ENCODE measurements around the gene MAP2. TPM values are rescaled to one million over a fixed set of nuclear protein-coding genes. Genes with fewer than 3 reads are reported as not detected.
A peak's percentile ranks its signal among the peaks of the same experiment; 100 is the strongest.

Gene MAP2
- total and polyA plus RNA-seq, 7 experiments from 2014 or later = 0.38 to 0.89 (median 0.47) TPM; not detected in 3

GRCh38 chr2:209578394-209579001, 154.7 kb downstream of the MAP2 start:
- H3K4me1 ChIP-seq (ENCODE audit: control insufficient read depth in 2 of 2, insufficient read depth in 2 of 2, low read length in 2 of 2) = no peaks in the 10 kb centered on the region
- no peak overlapping the region for H3K4me3 ChIP-seq (ENCODE audit: low read length)
- Mint-ChIP-seq H3K4me1 (peaks cover 0 to 11% (median 4%) of the 10 kb centered on the region in 7 donors), H3K27ac (no peak overlapping the region), H3K9me3 (peaks cover 0 to 5% (median 0%) of the 10 kb centered on the region in 11 donors), H3K4me3 (no peak overlapping the region), H3K27me3 (peaks cover 0 to 10% (median 4%) of the 10 kb centered on the region in 5 donors), H3K36me3 (no peaks in the 10 kb centered on the region)
- DNase-seq (no peak), ATAC-seq (no peak)
- H3K27ac ChIP-seq (ENCODE audit: low read depth, low read length) = no peak overlapping the region
- H3K36me3 ChIP-seq (ENCODE audit: control insufficient read depth in 2 of 3, insufficient read depth in 3 of 3, low read length in 3 of 3) = no peaks in the 10 kb centered on the region
- CTCF ChIA-PET = no interaction called here
- POLR2A ChIA-PET = no interaction called here
- intact Hi-C loops (cut with micrococcal nuclease) = no loop called here
- no peaks in the 10 kb centered on the region for H3K27me3 ChIP-seq (ENCODE audit: control insufficient read depth in 2 of 2, insufficient read depth in 2 of 2, low read length in 2 of 2)
- no peaks in the 10 kb centered on the region for H3K9me3 ChIP-seq (ENCODE audit: control insufficient read depth in 2 of 3, low read length in 3 of 3)

- H3K4me3 ChIP-seq (ENCODE audit: low read length) = no peak overlapping the region
- no peaks in the 10 kb centered on the region for H3K9me3 ChIP-seq (ENCODE audit: control insufficient read depth in 2 of 3, low read length in 3 of 3)
- peaks cover 0 to 11% (median 4%) of the 10 kb centered on the region in 7 donors for H3K4me1 Mint-ChIP-seq
- no peak overlapping the region for H3K27ac Mint-ChIP-seq
- H3K4me1 ChIP-seq (ENCODE audit: control insufficient read depth in 2 of 2, insufficient read depth in 2 of 2, low read length in 2 of 2) = no peaks in the 10 kb centered on the region
- H3K36me3 ChIP-seq (ENCODE audit: control insufficient read depth in 2 of 3, insufficient read depth in 3 of 3, low read length in 3 of 3) = no peaks in the 10 kb centered on the region
- H3K27ac ChIP-seq (ENCODE audit: low read depth, low read length) = no peak overlapping the region
- ChIA-PET POLR2A (no interaction called here), CTCF (no interaction called here)
- H3K4me3 Mint-ChIP-seq = peak overlapping the region in 9 of 10 donors; percentile 37 to 69 (median 62)
- peaks cover 0 to 10% (median 4%) of the 10 kb centered on the region in 5 donors for H3K27me3 Mint-ChIP-seq
- peaks cover 0 to 5% (median 0%) of the 10 kb centered on the region in 11 donors for H3K9me3 Mint-ChIP-seq
- intact Hi-C loops (cut with micrococcal nuclease) = no loop called here
- ATAC-seq (no peak), DNase-seq (no peak)
- no peaks in the 10 kb centered on the region for H3K36me3 Mint-ChIP-seq
- no peaks in the 10 kb centered on the region for H3K27me3 ChIP-seq (ENCODE audit: control insufficient read depth in 2 of 2, insufficient read depth in 2 of 2, low read length in 2 of 2)
These were observed 155.4 kb downstream of the MAP2 start for GRCh38 chr2:209579230-209579749.

- ChIA-PET POLR2A (no interaction called here), CTCF (no interaction called here)
- ATAC-seq = no peak
- Histone ChIP-seq H3K9me3 (ENCODE audit: control insufficient read depth in 2 of 3, low read length in 3 of 3) (no peaks in the 10 kb centered on the region), H3K27me3 (ENCODE audit: control insufficient read depth in 2 of 2, insufficient read depth in 2 of 2, low read length in 2 of 2) (no peaks in the 10 kb centered on the region), H3K4me1 (ENCODE audit: control insufficient read depth in 2 of 2, insufficient read depth in 2 of 2, low read length in 2 of 2) (no peaks in the 10 kb centered on the region), H3K36me3 (ENCODE audit: control insufficient read depth in 2 of 3, insufficient read depth in 3 of 3, low read length in 3 of 3) (no peaks in the 10 kb centered on the region), H3K27ac (ENCODE audit: low read depth, low read length) (no peak overlapping the region), H3K4me3 (ENCODE audit: low read length) (no peak overlapping the region)
- intact Hi-C loops (cut with micrococcal nuclease) = no loop called here
- Mint-ChIP-seq H3K4me1 (peaks cover 0 to 11% (median 4%) of the 10 kb centered on the region in 7 donors), H3K27me3 (peaks cover 0 to 16% (median 5%) of the 10 kb centered on the region in 5 donors), H3K27ac (no peak overlapping the region), H3K36me3 (no peaks in the 10 kb centered on the region), H3K9me3 (peaks cover 0 to 5% (median 0%) of the 10 kb centered on the region in 11 donors), H3K4me3 (no peak overlapping the region)
- DNase-seq = no peak
These were observed 157.2 kb downstream of the MAP2 start for GRCh38 chr2:209581040-209581439.

- Mint-ChIP-seq H3K9me3 (peaks cover 0 to 5% (median 0%) of the 10 kb centered on the region in 11 donors), H3K4me1 (peaks cover 0 to 11% (median 4%) of the 10 kb centered on the region in 7 donors), H3K4me3 (no peak overlapping the region), H3K27ac (no peak overlapping the region), H3K36me3 (no peaks in the 10 kb centered on the region), H3K27me3 (peaks cover 0 to 16% (median 5%) of the 10 kb centered on the region in 5 donors)
- Histone ChIP-seq H3K27me3 (ENCODE audit: control insufficient read depth in 2 of 2, insufficient read depth in 2 of 2, low read length in 2 of 2) (no peaks in the 10 kb centered on the region), H3K9me3 (ENCODE audit: control insufficient read depth in 2 of 3, low read length in 3 of 3) (no peaks in the 10 kb centered on the region), H3K27ac (ENCODE audit: low read depth, low read length) (no peak overlapping the region), H3K4me3 (ENCODE audit: low read length) (no peak overlapping the region), H3K4me1 (ENCODE audit: control insufficient read depth in 2 of 2, insufficient read depth in 2 of 2, low read length in 2 of 2) (no peaks in the 10 kb centered on the region), H3K36me3 (ENCODE audit: control insufficient read depth in 2 of 3, insufficient read depth in 3 of 3, low read length in 3 of 3) (no peaks in the 10 kb centered on the region)
- no peak for DNase-seq
- intact Hi-C loops (cut with micrococcal nuclease) = no loop called here
- ChIA-PET POLR2A (no interaction called here), CTCF (no interaction called here)
- no peak for ATAC-seq
These were observed 158.4 kb downstream of the MAP2 start for GRCh38 chr2:209582281-209582680.

- intact Hi-C loops (cut with micrococcal nuclease) = no loop called here
- no peak for DNase-seq
- Histone ChIP-seq H3K9me3 (ENCODE audit: control insufficient read depth in 2 of 3, low read length in 3 of 3) (no peaks in the 10 kb centered on the region), H3K4me3 (ENCODE audit: low read length) (no peak overlapping the region), H3K36me3 (ENCODE audit: control insufficient read depth in 2 of 3, insufficient read depth in 3 of 3, low read length in 3 of 3) (no peaks in the 10 kb centered on the region), H3K4me1 (ENCODE audit: control insufficient read depth in 2 of 2, insufficient read depth in 2 of 2, low read length in 2 of 2) (no peaks in the 10 kb centered on the region), H3K27ac (ENCODE audit: low read depth, low read length) (no peak overlapping the region), H3K27me3 (ENCODE audit: control insufficient read depth in 2 of 2, insufficient read depth in 2 of 2, low read length in 2 of 2) (no peaks in the 10 kb centered on the region)
- no peaks in the 10 kb centered on the region for H3K36me3 Mint-ChIP-seq
- ATAC-seq = no peak
- ChIA-PET POLR2A (no interaction called here), CTCF (no interaction called here)
- H3K27me3 Mint-ChIP-seq = peaks cover 0 to 10% (median 5%) of the 10 kb centered on the region in 5 donors
- no peak overlapping the region for H3K27ac Mint-ChIP-seq
- no peak overlapping the region for H3K4me3 Mint-ChIP-seq
- H3K9me3 Mint-ChIP-seq = peaks cover 0 to 5% (median 0%) of the 10 kb centered on the region in 11 donors
- H3K4me1 Mint-ChIP-seq = peaks cover 0 to 6% (median 3%) of the 10 kb centered on the region in 7 donors
These were observed 160.6 kb downstream of the MAP2 start for GRCh38 chr2:209584472-209584871.

GRCh38 chr2:209584915-209585314, 161.1 kb downstream of the MAP2 start:
- peaks cover 0 to 10% (median 5%) of the 10 kb centered on the region in 5 donors for H3K27me3 Mint-ChIP-seq
- H3K4me1 ChIP-seq (ENCODE audit: control insufficient read depth in 2 of 2, insufficient read depth in 2 of 2, low read length in 2 of 2) = no peaks in the 10 kb centered on the region

GRCh38 chr2:209591021-209591420, 167.2 kb downstream of the MAP2 start:
- CTCF ChIA-PET = no interaction called here
- Mint-ChIP-seq H3K9me3 (peaks cover 0 to 2% (median 0%) of the 10 kb centered on the region in 11 donors), H3K4me3 (no peak overlapping the region), H3K27ac (no peak overlapping the region), H3K27me3 (no peaks in the 10 kb centered on the region), H3K36me3 (no peaks in the 10 kb centered on the region), H3K4me1 (no peaks in the 10 kb centered on the region)
- no peak for DNase-seq
- Histone ChIP-seq H3K27ac (ENCODE audit: low read depth, low read length) (no peak overlapping the region), H3K4me1 (ENCODE audit: control insufficient read depth in 2 of 2, insufficient read depth in 2 of 2, low read length in 2 of 2) (no peaks in the 10 kb centered on the region), H3K36me3 (ENCODE audit: control insufficient read depth in 2 of 3, insufficient read depth in 3 of 3, low read length in 3 of 3) (no peaks in the 10 kb centered on the region), H3K27me3 (ENCODE audit: control insufficient read depth in 2 of 2, insufficient read depth in 2 of 2, low read length in 2 of 2) (no peaks in the 10 kb centered on the region), H3K4me3 (ENCODE audit: low read length) (no peak overlapping the region), H3K9me3 (ENCODE audit: control insufficient read depth in 2 of 3, low read length in 3 of 3) (no peaks in the 10 kb centered on the region)
- ATAC-seq = no peak
- POLR2A ChIA-PET = no interaction called here
- intact Hi-C loops (cut with micrococcal nuclease) = no loop called here

More at GRCh38 chr2:209584915-209585314, 161.1 kb downstream of the MAP2 start:
- Histone ChIP-seq H3K27ac (ENCODE audit: low read depth, low read length) (no peak overlapping the region), H3K27me3 (ENCODE audit: control insufficient read depth in 2 of 2, insufficient read depth in 2 of 2, low read length in 2 of 2) (no peaks in the 10 kb centered on the region), H3K9me3 (ENCODE audit: control insufficient read depth in 2 of 3, low read length in 3 of 3) (no peaks in the 10 kb centered on the region), H3K36me3 (ENCODE audit: control insufficient read depth in 2 of 3, insufficient read depth in 3 of 3, low read length in 3 of 3) (no peaks in the 10 kb centered on the region), H3K4me3 (ENCODE audit: low read length) (no peak overlapping the region)
- ChIA-PET POLR2A (no interaction called here), CTCF (no interaction called here)
- H3K36me3 Mint-ChIP-seq = no peaks in the 10 kb centered on the region
- no peak overlapping the region for H3K4me3 Mint-ChIP-seq
- peaks cover 0 to 5% (median 0%) of the 10 kb centered on the region in 11 donors for H3K9me3 Mint-ChIP-seq
- H3K4me1 Mint-ChIP-seq = peaks cover 0 to 2% (median 0%) of the 10 kb centered on the region in 7 donors
- no peak for ATAC-seq
- intact Hi-C loops (cut with micrococcal nuclease) = no loop called here
- H3K27ac Mint-ChIP-seq = no peak overlapping the region
- no peak for DNase-seq
